GM23338 (cell line): ENCODE measurements around the gene PCDH10.
A peak's percentile ranks its signal among the peaks of the same experiment; 100 is the strongest.

Experiments
- CREB1 ChIP-seq: fragments of 250-450 bp; sonication (Bioruptor Pico); IDR thresholded peaks from 2 replicates; pipeline ENCODE4 v1.5.0; 2020; ENCODE audit warnings: low read depth, mild to moderate bottlenecking, moderate library complexity
- CTCF ChIP-seq, 2 experiments: fragments of 200-600 bp in 1 of 2; sonication (generic) in 1 of 2; conservative IDR thresholded peaks; 2 replicates each; pipeline versions ENCODE4 v1.5.1 to v1.6.1; 2016 to 2017; ENCODE audit warnings: antibody characterized with exemption in 2 of 2, low read depth in 2 of 2, mild to moderate bottlenecking in 2 of 2, moderate library complexity in 1 of 2
- ETS1 ChIP-seq: IDR thresholded peaks from 2 replicates; pipeline ENCODE4 v1.6.1; 2016; ENCODE audit warnings: antibody characterized with exemption
- EZH2 ChIP-seq: fragments of 200-600 bp; sonication (generic); IDR thresholded peaks from one replicate; pipeline ENCODE4 v1.8.0; 2017; ENCODE audit warnings: antibody characterized with exemption, mild to moderate bottlenecking, low read depth; ENCODE audit not compliant: unreplicated experiment
- EZH2phosphoT487 ChIP-seq: fragments of 200-600 bp; sonication (generic); IDR thresholded peaks from one replicate; pipeline ENCODE4 v1.8.1; 2018; ENCODE audit warnings: antibody characterized with exemption; ENCODE audit not compliant: unreplicated experiment
- JUNB ChIP-seq: IDR thresholded peaks from one replicate; pipeline ENCODE4 v1.6.1; 2016; ENCODE audit warnings: antibody characterized with exemption; ENCODE audit not compliant: unreplicated experiment
- NANOG ChIP-seq: IDR thresholded peaks from 2 replicates; pipeline ENCODE4 v1.6.1; 2016; ENCODE audit warnings: antibody characterized with exemption, borderline replicate concordance
- POLR2AphosphoS5 ChIP-seq: IDR thresholded peaks from 2 replicates; pipeline ENCODE4 v1.6.1; 2016; ENCODE audit warnings: antibody characterized with exemption, low read depth
- REST ChIP-seq: IDR thresholded peaks from one replicate; pipeline ENCODE4 v1.6.1; 2018; ENCODE audit warnings: antibody characterized with exemption; ENCODE audit not compliant: unreplicated experiment
- ZNF114 ChIP-seq: fragments of 250-450 bp; sonication (Bioruptor Pico); IDR thresholded peaks from 2 replicates; pipeline ENCODE4 v1.5.0; 2020; ENCODE audit warnings: mild to moderate bottlenecking, moderate library complexity

GRCh38 chr4:133154725-133155124 is 5.6 kb downstream of the PCDH10 start:
- TF ChIP-seq CTCF (conservative IDR thresholded peaks at IDR 0.05; ENCODE audit: low read depth in 2 of 2) (peak; percentile 77 to 84), EZH2 (no peak), POLR2AphosphoS5 (no peak), CREB1 (no peak), EZH2phosphoT487 (no peak), ETS1 (no peak), REST (no peak), JUNB (no peak), NANOG (no peak), ZNF114 (CRISPR knock-in tag) (no peak)
